PC-3 (cell line): ENCODE results near the gene ORM2. TPM values are rescaled to one million over a fixed set of nuclear protein-coding genes. Genes with fewer than 3 reads are reported as not detected.

Experiments used
- ATAC-seq: fragments of 200-7000 bp; cut with Tn5 transposase; 2 replicates; pipeline ENCODE4 v1.9.1; 2020; ENCODE audit warnings: mild to moderate bottlenecking, moderate library complexity
- BruUV-seq: library from RNA; stranded (reverse); fragments of 400-500 nt; replicated peaks from 2 replicates; lab custom pipeline; 2021; lab: Mats Ljungman, UMichigan
- CTCF ChIA-PET: fragments of 300-600 bp; sonication (Branson Sonifier 250); formaldehyde crosslinking; loops from one replicate; lab custom pipeline; 2022; ENCODE audit warnings: antibody characterized with exemption; lab: Charles Lee
- POLR2A ChIA-PET: fragments of 300-600 bp; sonication (Branson Sonifier 250); formaldehyde crosslinking; loops from one replicate; lab custom pipeline; 2022; ENCODE audit warnings: antibody characterized with exemption; ENCODE audit not compliant: unreplicated experiment; lab: Charles Lee
- DNase-seq: peaks from one replicate; pipeline ENCODE4 v3.0.0-alpha.2; 2015
- H2AFZ ChIP-seq: fragments of 300-600 bp; sonication (generic); 2 replicates; pipeline ENCODE4 v1.6.0; 2016; ENCODE audit warnings: antibody characterized with exemption, low read length
- H3F3A ChIP-seq: fragments of 300-600 bp; sonication (generic); one replicate; pipeline ENCODE4 v1.6.0; 2017; ENCODE audit warnings: antibody characterized with exemption, low read length, control low read depth, mild to moderate bottlenecking; ENCODE audit not compliant: unreplicated experiment
- H3K27ac ChIP-seq: fragments of 300-600 bp; sonication (generic); 2 replicates; pipeline ENCODE4 v1.5.1; 2016; ENCODE audit warnings: mild to moderate bottlenecking, low read length
- H3K27me3 ChIP-seq: fragments of 300-600 bp; sonication (generic); 2 replicates; pipeline ENCODE4 v1.6.1; 2016; ENCODE audit warnings: low read length, mixed read lengths
- H3K36me3 ChIP-seq: fragments of 300-600 bp; sonication (generic); 2 replicates; pipeline ENCODE4 v1.6.1; 2016; ENCODE audit warnings: low read depth, mixed run types, low read length, mixed read lengths
- H3K4me1 ChIP-seq: fragments of 300-600 bp; sonication (generic); 2 replicates; pipeline ENCODE4 v1.5.1; 2016; ENCODE audit warnings: low read length; ENCODE audit not compliant: insufficient read depth
- H3K4me2 ChIP-seq: fragments of 300-600 bp; sonication (generic); 2 replicates; pipeline ENCODE4 v1.6.0; 2016; ENCODE audit warnings: low read length
- H3K4me3 ChIP-seq: fragments of 300-600 bp; sonication (generic); 2 replicates; pipeline ENCODE4 v1.5.1; 2016; ENCODE audit warnings: mild to moderate bottlenecking, low read length, mixed read lengths
- H3K79me2 ChIP-seq: fragments of 300-600 bp; sonication (generic); 2 replicates; pipeline ENCODE4 v1.6.1; 2017; ENCODE audit warnings: low read length, mixed read lengths
- H3K9ac ChIP-seq: fragments of 300-600 bp; sonication (generic); 2 replicates; pipeline ENCODE4 v1.6.0; 2016; ENCODE audit warnings: mild to moderate bottlenecking, low read length
- H3K9me2 ChIP-seq: fragments of 300-600 bp; sonication (generic); replicated peaks from 2 replicates; pipeline ENCODE4 v1.6.1; 2016; ENCODE audit warnings: mixed run types, low read length, mixed read lengths
- H3K9me3 ChIP-seq: fragments of 300-600 bp; sonication (generic); 2 replicates; pipeline ENCODE4 v1.6.1; 2016; ENCODE audit warnings: low read length, mixed read lengths
- H4K20me1 ChIP-seq: fragments of 300-600 bp; sonication (generic); 2 replicates; pipeline ENCODE4 v1.6.1; 2016; ENCODE audit warnings: low read length, mixed read lengths
- CTCF ChIP-seq: fragments of 300-600 bp; sonication (generic); conservative IDR thresholded peaks from 2 replicates; pipeline ENCODE4 v1.5.1; 2017; ENCODE audit warnings: antibody characterized with exemption, low read depth, mild to moderate bottlenecking, low read length
- EZH2 ChIP-seq: fragments of 300-600 bp; sonication (generic); IDR thresholded peaks from one replicate; pipeline ENCODE4 v1.6.1; 2017; ENCODE audit warnings: antibody characterized with exemption, mild to moderate bottlenecking, low read length; ENCODE audit not compliant: unreplicated experiment
- EZH2phosphoT487 ChIP-seq: fragments of 300-600 bp; sonication (generic); IDR thresholded peaks from 2 replicates; pipeline ENCODE4 v1.6.1; 2018; ENCODE audit warnings: mild to moderate bottlenecking, antibody characterized with exemption, low read length, borderline replicate concordance
- intact Hi-C: fragments of 100-400 bp; cut with micrococcal nuclease; formaldehyde crosslinking; loops from 2 replicates; pipeline ENCODE4 v1.9.0; 2023
- total RNA-seq: library from RNA; depleted of rRNA; stranded (reverse); fragments of >200 nt; gene quantifications from 2 replicates; pipeline ENCODE4 v1.2.3, GENCODE V29; 2014

ORM2 gene
- total RNA-seq, 1 experiment from 2014 or later, result not detected

GRCh38 chr9:114291064-114291474 is 38.6 kb upstream of the ORM2 start:
- H3F3A ChIP-seq, result no peaks in the 10 kb centered on the region
- H3K27ac ChIP-seq, result no peak overlapping the region
- no TSS peak for BruUV-seq
- no peaks in the 10 kb centered on the region for H3K4me1 ChIP-seq
- DNase-seq (peak; percentile 75), ATAC-seq (peak; percentile 64)
- H3K36me3 ChIP-seq, result peaks cover 6% of the 10 kb centered on the region; the same call in 1 of the 2 replicates
- no peaks in the 10 kb centered on the region for H3K9me2 ChIP-seq
- H3K9me3 ChIP-seq, result no peaks in the 10 kb centered on the region
- no peak overlapping the region for H3K4me3 ChIP-seq
- no peak overlapping the region for H3K9ac ChIP-seq
- intact Hi-C loops, result loop anchor here (1.0 kb wide), 2 partner anchors 136 to 183 kb away; partner anchors contain the start of gene COL27A1
- no peaks in the 10 kb centered on the region for H4K20me1 ChIP-seq
- TF ChIP-seq CTCF (peak; percentile 85), EZH2phosphoT487 (no peak), EZH2 (no peak)
- POLR2A ChIA-PET, result no interaction called here
- H3K79me2 ChIP-seq, result no peaks in the 10 kb centered on the region
- no peak overlapping the region for H3K4me2 ChIP-seq
- CTCF ChIA-PET, result interaction anchor here (0.5 to 1.6 kb wide), 6 partner anchors 24 to 208 kb away, joined by 3 to 7 read pairs (median 6); partner anchors contain the start of gene COL27A1
- H3K27me3 ChIP-seq, result no peaks in the 10 kb centered on the region
- H2AFZ ChIP-seq, result no peak overlapping the region

GRCh38 chr9:114291886-114292590 is 37.6 kb upstream of the ORM2 start:
- Histone ChIP-seq H2AFZ (no peak overlapping the region), H3K36me3 (peaks cover 6% of the 10 kb centered on the region; the same call in 1 of the 2 replicates), H3K9me2 (no peaks in the 10 kb centered on the region), H3K9ac (no peak overlapping the region), H3K79me2 (no peaks in the 10 kb centered on the region), H3K4me3 (no peak overlapping the region), H3K27ac (no peak overlapping the region), H4K20me1 (no peaks in the 10 kb centered on the region), H3K27me3 (no peaks in the 10 kb centered on the region), H3K9me3 (no peaks in the 10 kb centered on the region), H3K4me2 (no peak overlapping the region), H3K4me1 (no peaks in the 10 kb centered on the region), H3F3A (no peaks in the 10 kb centered on the region)
- TF ChIP-seq CTCF, result no peak
- no peak for TF ChIP-seq EZH2
- no peak for TF ChIP-seq EZH2phosphoT487
- POLR2A ChIA-PET, result no interaction called here
- ATAC-seq, result no peak
- intact Hi-C loops, result loop anchor here (1.0 kb wide), 2 partner anchors 137 to 184 kb away; partner anchors contain the start of gene COL27A1
- BruUV-seq, result no TSS peak
- DNase-seq, result no peak
- CTCF ChIA-PET, result no interaction called here

- Histone ChIP-seq H4K20me1 (no peaks in the 10 kb centered on the region), H3F3A (no peaks in the 10 kb centered on the region), H3K9ac (no peak overlapping the region), H2AFZ (no peak overlapping the region), H3K27ac (no peak overlapping the region), H3K4me3 (no peak overlapping the region), H3K4me2 (no peak overlapping the region), H3K27me3 (no peaks in the 10 kb centered on the region), H3K4me1 (no peaks in the 10 kb centered on the region), H3K9me2 (no peaks in the 10 kb centered on the region), H3K79me2 (no peaks in the 10 kb centered on the region), H3K9me3 (no peaks in the 10 kb centered on the region), H3K36me3 (peaks cover 6% of the 10 kb centered on the region; the same call in 1 of the 2 replicates)
- intact Hi-C loops, result no loop called here
- no peak for TF ChIP-seq EZH2phosphoT487
- TF ChIP-seq EZH2, result no peak
- TF ChIP-seq CTCF, result no peak
- ChIA-PET POLR2A (no interaction called here), CTCF (interaction anchor here (0.7 kb wide), 1 partner anchor 141 kb away, joined by 14 read pairs; no protein-coding TSS in a partner anchor)
- no peak for DNase-seq
- BruUV-seq, result no TSS peak
- ATAC-seq, result no peak
These were observed 35.0 kb upstream of the ORM2 start for GRCh38 chr9:114294664-114295063.
